OCI-M2 (cell line): Measurements from ENCODE around the gene UNC80.

Experiments used
- DNase-seq: peaks from one replicate; lab custom pipeline; 2025; ENCODE audit not compliant: unreplicated experiment; lab: John Stamatoyannopoulos, UW

The UNC80 gene

DNA sequence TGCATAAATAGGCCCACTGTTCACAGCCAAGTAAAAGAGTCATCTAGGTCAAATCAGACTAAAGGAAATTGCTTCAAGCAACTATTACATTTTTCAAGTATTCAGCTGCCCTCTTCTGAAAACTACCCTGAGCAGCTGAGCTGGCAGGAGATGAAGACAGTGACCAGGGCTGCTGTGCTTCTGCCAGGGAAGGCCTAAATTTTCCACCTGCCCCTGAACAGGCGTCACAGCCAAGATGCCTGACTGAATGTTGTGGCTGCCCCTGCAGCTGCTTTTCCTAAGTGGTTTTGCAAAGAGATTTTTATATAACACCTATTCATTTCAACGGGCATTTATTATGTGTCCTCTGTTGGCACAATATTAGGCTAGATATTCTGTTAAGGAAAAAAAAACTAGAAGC is 134.1 kb downstream of the UNC80 start:
- DNase-seq, result no peak

DNA sequence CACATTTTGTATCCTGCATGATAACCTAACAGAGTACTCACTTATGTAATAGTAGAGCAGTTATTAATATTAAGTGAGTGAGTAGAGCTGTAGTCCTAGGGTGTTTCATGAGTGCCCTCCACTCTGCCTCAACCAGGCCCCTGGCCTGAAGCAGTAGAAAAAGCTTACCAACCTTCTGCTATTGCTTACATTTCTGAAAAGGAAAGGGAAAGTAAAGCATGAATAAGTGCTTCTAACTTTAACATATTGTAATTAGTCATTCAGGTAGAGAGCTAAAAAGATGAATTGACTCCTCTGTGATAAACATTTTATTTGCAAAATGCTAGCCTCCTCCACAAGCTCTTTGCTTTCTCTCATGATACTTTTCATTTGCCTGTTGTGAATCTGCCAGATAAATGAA is 136.1 kb downstream of the UNC80 start:
- no peak for DNase-seq

DNA sequence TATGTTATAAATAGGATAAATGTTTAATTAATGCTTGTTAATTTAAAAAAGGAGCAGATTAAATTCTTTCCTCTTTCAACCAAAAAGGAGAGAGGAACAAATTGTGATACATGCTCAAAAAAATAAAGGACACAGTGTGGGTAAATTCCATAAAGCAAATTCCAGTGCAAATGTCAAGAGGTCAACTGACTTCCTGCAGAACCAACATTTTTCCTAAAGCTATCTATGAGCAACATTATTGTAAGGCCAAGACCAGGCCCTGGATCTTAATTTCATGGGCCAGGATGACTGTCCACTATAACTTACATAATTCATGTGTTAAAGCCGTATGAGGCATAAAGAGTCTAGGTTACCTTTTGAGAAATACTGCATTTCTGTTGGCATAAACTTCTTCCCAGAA is 136.9 kb downstream of the UNC80 start:
- DNase-seq, result no peak

DNA sequence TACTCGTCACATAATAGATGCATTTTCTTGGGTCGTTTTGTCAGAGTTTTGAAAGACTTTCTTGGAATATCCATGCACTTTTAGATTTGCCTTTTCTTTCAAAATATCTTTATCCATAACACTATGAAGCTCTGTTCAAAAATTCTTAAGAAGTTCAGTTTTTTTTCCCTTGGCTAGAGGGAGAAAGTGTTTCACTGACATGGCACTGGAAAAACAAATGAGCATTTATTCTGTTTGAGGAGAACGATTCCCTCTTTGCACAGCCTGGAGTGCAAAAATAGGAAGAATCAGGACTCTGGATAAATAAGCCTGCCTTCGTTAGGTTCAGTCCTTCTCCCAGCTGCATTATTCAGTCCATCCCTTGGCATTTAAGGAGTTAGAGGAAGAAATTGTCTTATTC is 139.9 kb downstream of the UNC80 start:
- no peak for DNase-seq

DNA sequence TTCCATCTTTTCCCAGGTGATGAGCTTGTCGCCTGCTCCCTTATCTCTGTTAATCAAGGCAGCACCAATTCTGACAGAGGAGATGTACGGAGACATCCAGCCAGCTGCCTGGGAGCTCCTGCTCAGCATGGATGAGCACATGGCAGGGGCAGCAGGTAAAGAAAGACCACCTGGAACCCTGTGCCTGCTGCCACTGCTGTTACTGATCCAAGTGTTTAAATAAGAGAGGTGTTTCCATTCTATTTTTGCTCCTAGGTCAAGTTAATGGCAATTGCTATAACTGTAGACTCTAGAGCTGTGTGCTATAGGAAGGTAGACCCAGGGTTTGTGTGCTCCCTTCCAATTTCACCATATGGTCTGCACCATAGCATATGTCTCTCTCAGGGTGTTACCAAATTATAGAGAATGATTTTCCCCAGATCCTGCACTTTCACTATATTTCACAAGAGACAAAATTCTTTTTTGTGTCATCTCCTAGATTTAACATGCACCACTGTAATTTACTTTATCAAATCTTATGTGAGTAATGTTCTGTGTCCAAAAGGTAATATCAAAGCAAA is 142.2 kb downstream of the UNC80 start:
- no peak for DNase-seq

DNA sequence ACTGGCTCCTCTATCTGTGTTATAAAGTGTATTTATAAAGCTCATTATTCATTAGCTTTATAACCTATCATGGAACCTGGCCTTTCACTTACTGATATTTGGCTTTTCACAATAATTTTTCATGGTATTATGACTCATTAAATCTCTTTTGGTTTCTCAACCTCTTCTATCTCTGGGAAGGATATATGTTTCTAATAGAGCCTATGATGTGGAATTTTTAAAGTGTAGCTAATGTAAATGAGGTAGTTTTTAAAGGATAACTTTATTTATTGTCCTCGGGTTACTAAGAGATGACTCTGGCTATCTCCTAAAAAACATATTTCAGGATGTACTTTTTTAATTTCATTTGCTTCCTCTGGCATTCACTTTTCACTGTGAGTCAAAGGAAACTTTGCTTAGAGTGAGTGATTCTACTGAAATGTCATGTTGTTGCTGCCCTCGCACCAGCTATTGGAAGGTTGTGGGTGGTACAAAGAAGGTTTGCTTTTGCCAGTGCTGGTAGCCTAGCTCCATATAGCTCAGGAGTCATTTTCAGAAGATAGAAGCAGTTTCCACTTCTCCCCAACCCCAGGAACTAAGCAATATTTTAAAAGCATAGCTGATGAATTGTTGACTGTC is 145.6 kb downstream of the UNC80 start:
- DNase-seq, result no peak

DNA sequence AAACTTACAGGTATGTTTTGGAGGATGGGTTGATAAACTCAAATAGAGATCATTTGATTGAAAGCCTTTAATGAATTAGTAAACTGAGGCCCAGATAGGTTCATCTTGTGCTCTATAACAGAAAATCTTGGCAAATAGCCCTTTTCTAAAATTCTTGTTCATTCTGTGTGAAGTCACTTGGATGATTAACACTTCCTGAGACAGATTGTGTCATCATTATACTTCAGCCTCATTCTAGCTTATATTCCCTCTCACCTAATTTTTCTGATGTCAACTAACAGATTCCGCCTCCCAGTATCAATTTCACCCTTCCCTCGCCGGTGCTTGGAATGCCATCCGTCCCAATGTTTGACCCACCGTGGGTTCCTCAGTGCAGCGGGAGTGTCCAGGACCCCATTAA is 146.6 kb downstream of the UNC80 start:
- no peak for DNase-seq

DNA sequence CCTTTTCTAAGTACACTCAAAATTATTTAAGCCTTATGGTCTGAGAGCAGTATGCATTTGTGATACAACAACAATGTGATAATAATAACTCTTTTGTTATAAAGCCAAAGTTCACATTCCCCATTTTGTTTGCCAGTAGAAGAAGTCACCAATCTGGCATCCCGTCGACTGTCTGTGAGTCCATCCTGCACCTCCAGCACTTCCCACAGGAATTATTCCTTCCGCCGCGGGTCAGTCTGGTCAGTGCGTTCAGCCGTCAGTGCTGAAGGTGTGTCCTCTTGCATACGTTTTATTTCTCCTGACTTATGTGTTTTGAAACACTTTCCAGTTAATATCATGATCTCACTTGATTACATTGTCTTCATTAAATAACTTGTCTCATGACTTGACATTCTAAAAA is 150.5 kb downstream of the UNC80 start:
- DNase-seq, result no peak

DNA sequence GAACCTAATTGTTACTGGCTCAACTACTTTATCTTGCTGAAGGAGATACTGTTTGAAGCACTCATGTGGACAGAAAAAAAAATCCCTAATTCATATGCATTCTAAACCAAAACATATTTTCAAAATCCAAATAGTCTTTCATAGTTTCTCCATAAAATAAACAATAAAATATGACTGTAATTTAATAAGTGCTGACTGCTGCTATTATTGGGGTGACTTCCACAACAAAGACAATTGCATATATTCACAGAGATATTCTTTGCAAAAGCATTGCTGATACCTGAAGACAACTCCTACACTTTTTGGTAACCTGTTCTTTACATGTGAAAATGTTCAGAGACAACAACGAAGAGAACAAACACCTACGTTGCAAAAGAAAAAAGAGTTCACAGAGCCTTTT is 157.7 kb downstream of the UNC80 start:
- no peak for DNase-seq

DNA sequence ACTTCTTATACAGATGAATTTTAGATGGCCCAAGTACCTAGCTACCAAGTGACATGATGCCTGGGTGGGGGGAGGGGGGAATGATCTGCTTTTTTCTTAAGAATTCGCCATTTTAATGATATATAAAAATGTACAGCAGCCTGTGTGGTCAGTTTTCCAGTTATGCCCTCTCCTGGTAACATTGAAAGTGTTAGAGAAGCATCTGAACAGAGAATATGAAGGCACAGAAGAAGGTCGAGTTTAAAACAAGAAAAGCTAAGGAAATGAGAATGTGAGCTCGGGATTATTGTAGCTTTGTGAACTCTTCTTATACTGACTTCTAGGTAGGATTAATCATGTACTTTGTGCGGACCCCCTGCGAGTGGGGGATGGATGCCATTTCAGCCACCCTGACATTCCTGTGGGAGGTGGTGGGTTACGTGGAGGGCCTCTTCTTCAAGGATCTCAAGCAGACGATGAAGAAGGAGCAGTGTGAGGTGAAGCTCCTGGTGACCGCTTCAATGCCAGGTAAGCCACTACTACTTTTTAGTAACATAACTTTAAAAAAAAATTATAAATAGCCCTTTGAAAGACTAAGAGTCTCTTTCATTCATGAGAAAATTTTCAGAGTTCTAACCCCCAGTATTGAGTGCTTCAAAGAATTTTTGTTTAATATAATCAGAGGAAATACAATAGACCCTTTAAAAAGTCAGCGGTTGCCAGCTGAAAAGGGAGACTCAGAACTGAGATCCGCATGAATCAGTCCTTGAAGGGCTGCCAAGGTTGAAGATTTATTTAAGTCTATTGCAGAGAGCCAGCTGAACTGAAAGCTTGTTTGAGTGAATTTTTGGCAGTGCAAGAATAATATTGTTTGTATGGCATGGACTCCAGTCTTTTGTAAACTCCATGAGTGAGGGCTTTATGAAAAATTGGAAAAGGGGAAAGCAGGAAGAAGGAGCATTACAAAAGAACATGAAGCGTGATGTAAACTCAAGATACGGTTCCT is 162.2 kb downstream of the UNC80 start:
- no peak for DNase-seq

DNA sequence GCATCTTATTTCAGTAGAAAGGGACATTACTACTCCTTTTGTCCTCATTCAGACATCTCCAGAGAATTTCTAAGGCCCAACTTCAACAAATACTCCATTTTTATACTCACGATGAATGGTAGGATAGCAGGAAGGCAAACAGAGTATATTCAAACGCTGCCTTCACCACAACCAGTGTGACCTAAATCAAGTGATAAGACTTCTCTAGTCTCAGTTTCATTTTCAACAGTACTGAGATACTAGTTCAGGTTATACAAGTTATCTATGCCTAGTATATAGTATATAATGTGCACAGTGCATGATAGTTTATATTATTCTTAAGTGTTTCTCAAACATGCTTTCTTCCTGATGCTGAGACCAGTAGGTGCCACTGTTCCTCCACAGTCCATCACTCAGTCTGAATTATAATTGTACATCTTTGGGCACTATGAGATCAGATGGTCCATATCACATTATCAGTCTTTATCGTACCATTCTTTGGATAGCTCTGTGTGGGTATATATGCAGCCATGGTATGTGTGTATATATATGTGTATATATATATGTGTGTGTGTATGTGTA is 164.6 kb downstream of the UNC80 start:
- no peak for DNase-seq

DNA sequence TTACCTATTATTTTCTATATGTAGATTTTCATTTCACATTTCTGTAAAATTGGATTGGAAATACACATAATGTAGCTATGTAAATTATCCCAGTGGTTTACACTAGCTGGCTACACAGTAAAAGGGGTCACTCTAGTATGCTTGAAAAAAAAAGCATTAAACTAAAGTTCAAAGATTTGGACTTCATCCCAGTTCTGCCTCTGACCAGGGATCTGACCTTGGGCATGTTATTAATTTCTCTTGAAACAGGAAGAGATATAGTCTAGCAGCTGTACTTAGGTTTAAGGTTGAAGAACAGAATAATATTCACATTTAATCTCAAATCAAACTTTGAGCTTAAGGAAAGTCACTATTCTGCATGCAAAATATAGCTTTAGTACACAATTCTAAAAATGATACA is 166.3 kb downstream of the UNC80 start:
- no peak for DNase-seq

DNA sequence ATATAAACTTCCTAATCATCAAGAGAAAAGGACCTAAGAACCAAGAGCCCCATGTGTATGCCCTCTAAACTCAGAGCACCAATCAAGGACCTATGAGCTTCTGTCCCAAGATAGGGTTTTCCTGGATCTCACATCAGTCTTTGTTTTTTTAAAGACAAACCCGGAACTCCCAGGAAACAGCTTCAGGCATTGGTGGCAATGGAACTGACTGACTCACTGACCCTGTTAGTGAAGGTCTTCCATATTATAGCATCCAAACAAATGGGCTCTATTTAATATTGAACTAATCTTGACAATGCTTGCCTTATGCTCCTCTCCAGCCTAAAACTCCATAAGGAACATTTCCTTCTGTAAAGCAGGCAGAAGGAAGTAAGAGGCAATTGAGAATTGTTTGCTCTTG is 167.3 kb downstream of the UNC80 start:
- DNase-seq, result no peak

DNA sequence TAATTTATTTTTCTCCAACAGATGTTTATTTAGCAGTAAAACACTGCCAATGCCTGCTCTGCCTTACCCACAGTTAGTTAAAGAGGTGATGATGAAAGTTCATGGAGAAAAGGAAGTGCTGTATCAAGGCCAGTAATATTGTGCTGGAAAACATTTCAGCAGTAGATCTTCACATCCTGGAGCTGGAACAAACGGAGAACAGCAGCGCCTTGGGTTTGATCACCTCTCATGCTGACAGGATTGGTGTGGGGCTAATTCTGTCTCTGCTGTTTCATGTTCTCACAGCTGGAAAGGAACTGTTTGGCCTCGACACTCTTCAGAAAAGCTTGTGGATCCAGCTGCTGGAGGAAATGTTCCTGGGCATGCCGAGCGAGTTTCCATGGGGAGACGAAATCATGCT is 169.3 kb downstream of the UNC80 start:
- DNase-seq, result no peak

DNA sequence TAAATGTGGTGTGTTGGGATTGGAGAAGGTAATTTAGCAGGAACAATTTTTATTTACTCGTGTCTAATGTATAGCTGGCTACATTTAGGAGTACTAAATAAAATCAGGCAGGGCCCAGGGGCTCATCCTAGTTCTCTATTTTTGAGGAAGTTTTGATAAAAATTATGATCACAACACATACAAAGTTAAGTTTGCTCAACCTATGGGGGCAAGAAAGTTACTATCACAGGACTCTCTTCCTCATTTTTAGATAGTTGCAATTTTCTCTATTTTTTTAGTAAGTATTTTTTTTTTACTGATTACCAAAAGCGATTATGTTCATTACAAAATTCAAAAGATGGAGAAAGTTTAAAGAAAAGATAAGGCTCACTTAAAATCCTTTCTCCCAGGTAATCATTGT is 170.8 kb downstream of the UNC80 start:
- DNase-seq, result no peak

DNA sequence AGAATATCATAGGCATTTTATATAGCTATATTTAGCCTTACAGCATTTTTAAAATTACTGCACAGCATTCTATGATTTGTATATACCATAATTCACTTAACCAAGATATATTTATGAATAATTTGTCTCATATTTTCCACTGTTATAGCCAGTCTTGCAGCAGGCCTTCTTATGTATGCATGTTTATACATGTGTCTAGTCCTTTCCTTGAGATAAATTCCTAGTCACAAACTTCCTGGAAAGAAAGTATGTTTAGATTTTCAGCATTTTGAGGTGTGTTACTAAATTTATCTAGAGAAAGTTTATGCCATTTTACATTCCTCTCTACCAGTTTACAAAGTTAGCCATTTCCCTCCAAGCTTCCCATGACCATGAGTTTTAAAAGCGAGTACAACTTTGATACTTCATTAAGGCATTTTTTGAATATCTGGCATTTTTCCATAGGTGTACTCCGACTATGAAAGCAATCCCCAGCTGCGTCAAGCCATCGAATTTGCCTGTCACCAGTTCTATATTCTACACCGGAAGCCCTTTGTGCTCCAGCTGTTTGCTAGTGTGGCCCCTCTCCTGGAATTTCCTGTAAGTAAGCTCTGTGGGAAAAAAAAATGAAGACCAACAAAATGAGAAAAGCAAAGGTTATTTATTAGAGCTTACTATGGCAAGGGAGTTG is 171.4 kb downstream of the UNC80 start:
- DNase-seq, result no peak

DNA sequence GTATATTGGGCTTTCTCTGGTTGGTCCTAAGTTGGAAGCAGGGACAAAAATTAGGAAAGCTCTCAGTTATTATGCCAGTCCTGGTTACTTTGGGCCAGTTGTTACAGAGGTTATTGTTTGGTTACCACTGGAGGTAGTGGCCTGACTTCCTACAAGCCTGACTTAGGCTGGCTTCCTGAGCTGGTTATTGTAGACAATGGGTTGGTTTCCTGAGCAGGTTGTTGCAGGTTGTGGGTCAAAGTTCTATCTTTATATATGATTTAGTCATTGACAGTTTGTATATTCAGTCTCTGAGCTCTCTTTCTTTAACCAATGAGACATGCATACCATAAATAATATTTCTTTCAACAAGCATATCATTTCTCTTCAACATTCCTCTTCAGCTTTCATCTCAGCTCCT is 172.1 kb downstream of the UNC80 start:
- DNase-seq, result no peak

DNA sequence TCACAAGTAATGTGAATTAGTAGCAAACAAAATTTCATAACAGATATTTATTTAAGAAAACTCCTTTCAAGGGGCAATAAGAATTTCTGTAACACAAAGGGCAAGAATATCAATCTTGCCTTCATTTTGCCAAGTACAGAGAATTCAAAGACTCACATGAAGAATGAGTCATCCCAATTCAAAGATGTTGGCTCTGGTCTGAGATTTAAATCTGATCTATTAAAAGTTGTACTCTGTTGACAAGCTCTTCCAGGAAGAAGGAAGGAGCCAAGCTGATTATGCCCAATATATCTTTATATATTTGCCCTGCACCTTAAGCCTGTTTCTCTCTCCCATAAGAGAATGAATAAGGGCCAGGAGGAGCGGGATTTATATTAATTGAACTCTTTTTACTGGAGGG is 174.9 kb downstream of the UNC80 start:
- DNase-seq, result no peak

DNA sequence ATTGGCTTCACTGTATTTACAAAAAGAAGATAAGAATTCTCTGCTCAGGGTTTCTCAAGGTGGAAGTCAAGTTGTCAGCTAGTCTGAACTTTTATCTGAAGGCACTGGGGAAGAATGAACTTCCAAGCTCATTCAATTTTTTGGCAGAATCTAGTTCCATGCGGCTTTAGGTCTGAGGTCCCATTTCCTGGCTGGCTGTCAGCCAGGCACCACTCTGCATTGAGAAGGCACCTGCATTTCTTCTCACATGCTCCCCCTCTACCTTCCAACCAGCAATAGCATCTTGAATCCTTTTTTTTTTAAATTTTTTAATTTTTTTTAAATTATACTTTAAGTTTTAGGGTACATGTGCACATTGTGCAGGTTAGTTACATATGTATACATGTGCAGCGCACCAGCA is 184.6 kb downstream of the UNC80 start:
- no peak for DNase-seq

DNA sequence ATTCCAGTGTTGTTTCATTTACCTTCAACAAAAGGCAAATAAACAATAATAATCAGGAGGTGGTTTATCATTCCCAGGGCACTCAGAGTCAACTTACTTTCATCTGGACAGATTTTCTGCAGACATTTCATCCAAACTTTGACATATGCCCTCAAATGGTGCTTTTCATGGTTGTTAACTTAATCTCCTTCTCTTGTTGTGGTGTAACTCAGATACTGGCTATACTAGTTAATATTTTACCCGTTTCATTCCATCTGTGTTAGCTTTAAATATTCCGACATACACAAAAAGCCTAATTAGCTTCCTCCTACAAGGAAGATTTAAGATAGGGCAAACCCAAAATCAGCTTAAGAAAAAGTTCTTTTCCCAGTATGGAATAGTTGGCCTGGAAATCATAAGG is 186.4 kb downstream of the UNC80 start:
- DNase-seq, result no peak

DNA sequence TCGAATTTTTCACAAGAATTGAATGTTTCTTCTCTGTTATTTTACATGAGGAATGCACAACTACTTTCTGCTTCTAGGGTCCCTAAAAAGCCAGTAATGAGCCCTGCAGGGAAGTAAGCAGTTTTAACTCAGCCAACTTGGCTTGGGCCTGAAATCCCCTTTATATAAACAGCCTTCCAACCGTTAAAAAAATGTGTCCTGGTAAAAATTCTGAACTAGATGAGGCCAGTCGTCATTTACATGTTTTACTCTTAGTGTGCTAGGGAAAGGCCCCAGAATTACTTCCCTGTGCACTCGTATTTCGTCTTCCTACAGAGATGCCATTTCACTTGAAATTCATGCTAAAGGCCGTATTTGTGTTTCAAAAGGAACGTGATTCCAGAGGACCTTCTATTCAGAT is 188.4 kb downstream of the UNC80 start:
- DNase-seq, result no peak
